HEK293T (cell line): ENCODE measurements around the gene RIT2.

Experiments
- FOXA1 ChIP-seq: fragments of 450-650 bp; IDR thresholded peaks from 2 replicates; pipeline ENCODE4 v1.6.1; 2016; ENCODE audit warnings: mild to moderate bottlenecking
- FOXK2 ChIP-seq: fragments of 450-650 bp; IDR thresholded peaks from 2 replicates; pipeline ENCODE4 v1.6.1; 2016; ENCODE audit warnings: mild to moderate bottlenecking
- FOXM1 ChIP-seq: fragments of 450-650 bp; IDR thresholded peaks from 2 replicates; pipeline ENCODE4 v1.6.1; 2017; ENCODE audit warnings: mild to moderate bottlenecking, borderline replicate concordance
- L3MBTL2 ChIP-seq: fragments of 450-650 bp; conservative IDR thresholded peaks from 2 replicates; pipeline ENCODE4 v1.6.1; 2016; ENCODE audit warnings: mild to moderate bottlenecking
- SUZ12 ChIP-seq: fragments of 450-650 bp; IDR thresholded peaks from 2 replicates; pipeline ENCODE4 v1.6.1; 2016; ENCODE audit warnings: mild to moderate bottlenecking
- ZNF384 ChIP-seq: fragments of 450-650 bp; IDR thresholded peaks from 2 replicates; pipeline ENCODE4 v1.6.1; 2016

- no peak for TF ChIP-seq ZNF384
- TF ChIP-seq FOXA1 = no peak
- TF ChIP-seq L3MBTL2 = no peak
- no peak for TF ChIP-seq FOXM1
- no peak for TF ChIP-seq SUZ12
- no peak for TF ChIP-seq FOXK2
Observed at GRCh38 chr18:42892181-42892580, 223.3 kb downstream of the RIT2 start.
